GM19099 (cell line): ENCODE measurements around the gene FBXO27.

ENCODE experiments used
- POLR2A ChIP-seq: IDR thresholded peaks from 3 replicates; pipeline ENCODE4 v1.6.1; 2011; ENCODE audit warnings: low read depth; ENCODE audit not compliant: insufficient read length; ENCODE audit errors: extremely low read depth

The FBXO27 gene

GRCh38 chr19:39052846-39053245 is 20.5 kb upstream of the FBXO27 start:
- TF ChIP-seq POLR2A = no peak

- no peak for TF ChIP-seq POLR2A
Observed at GRCh38 chr19:39052243-39052746, 19.9 kb upstream of the FBXO27 start.

GRCh38 chr19:39047073-39047472 is 14.7 kb upstream of the FBXO27 start:
- TF ChIP-seq POLR2A = no peak

- no peak for TF ChIP-seq POLR2A
Observed at GRCh38 chr19:39046037-39046821, 13.9 kb upstream of the FBXO27 start.

- no peak for TF ChIP-seq POLR2A
Observed at GRCh38 chr19:39045506-39045905, 13.2 kb upstream of the FBXO27 start.

GRCh38 chr19:39038098-39038497 is 5.7 kb upstream of the FBXO27 start:
- no peak for TF ChIP-seq POLR2A

GRCh38 chr19:39037194-39037593 is 4.8 kb upstream of the FBXO27 start:
- no peak for TF ChIP-seq POLR2A

- TF ChIP-seq POLR2A = no peak
Observed at GRCh38 chr19:39036581-39036980, 4.2 kb upstream of the FBXO27 start.

GRCh38 chr19:39031368-39032062 is 834 bp downstream of the FBXO27 start:
- no peak for TF ChIP-seq POLR2A

GRCh38 chr19:39030854-39031367 is 1.4 kb downstream of the FBXO27 start:
- no peak for TF ChIP-seq POLR2A

GRCh38 chr19:39024875-39025641 is 7.3 kb downstream of the FBXO27 start:
- no peak for TF ChIP-seq POLR2A

- no peak for TF ChIP-seq POLR2A
Observed at GRCh38 chr19:39021063-39021462, 11.3 kb downstream of the FBXO27 start.

- no peak for TF ChIP-seq POLR2A
Observed at GRCh38 chr19:39017646-39018045, 14.7 kb downstream of the FBXO27 start.

GRCh38 chr19:39017026-39017425 is 15.3 kb downstream of the FBXO27 start:
- TF ChIP-seq POLR2A = no peak

GRCh38 chr19:39014037-39014436 is 18.3 kb downstream of the FBXO27 start:
- TF ChIP-seq POLR2A = no peak
